Mesenchymal stem cell (in vitro differentiated cells and primary cell): ENCODE measurements around the gene CELSR1.
A peak's percentile ranks its signal among the peaks of the same experiment; 100 is the strongest.

Experiments
- DNase-seq: peaks from one replicate; pipeline ENCODE4 v3.0.0-alpha.2; 2013
- H2AFZ ChIP-seq: one replicate; pipeline ENCODE4 v1.6.1; 2013; ENCODE audit warnings: low read depth, mild to moderate bottlenecking, control low read depth, inconsistent platforms, low read length, moderate library complexity
- H2AK5ac ChIP-seq: 2 replicates; pipeline ENCODE4 v1.6.1; 2013; ENCODE audit warnings: low read length, moderate library complexity, mild to moderate bottlenecking, inconsistent platforms; ENCODE audit not compliant: severe bottlenecking
- H2BK120ac ChIP-seq: one replicate; pipeline ENCODE4 v1.6.1; 2013; ENCODE audit warnings: low read depth, mild to moderate bottlenecking, inconsistent platforms, low read length, moderate library complexity
- H2BK12ac ChIP-seq, 2 experiments: one replicate each; pipeline ENCODE4 v1.6.1; 2013; ENCODE audit warnings: inconsistent platforms in 2 of 2, low read length in 2 of 2, mild to moderate bottlenecking in 2 of 2, moderate library complexity in 2 of 2, control low read depth in 1 of 2
- H2BK15ac ChIP-seq: one replicate; pipeline ENCODE4 v1.6.1; 2013; ENCODE audit warnings: mild to moderate bottlenecking, low read depth, inconsistent platforms; ENCODE audit not compliant: poor library complexity, severe bottlenecking
- H2BK5ac ChIP-seq: 2 replicates; pipeline ENCODE4 v1.6.1; 2013; ENCODE audit warnings: low read depth, mild to moderate bottlenecking, low read length, control low read depth, inconsistent platforms; ENCODE audit not compliant: poor library complexity, severe bottlenecking
- H3K14ac ChIP-seq, 2 experiments: one replicate each; pipeline ENCODE4 v1.6.1; 2013; ENCODE audit warnings: inconsistent platforms in 2 of 2, low read length in 2 of 2, control low read depth in 1 of 2, mild to moderate bottlenecking in 1 of 2, moderate library complexity in 1 of 2
- H3K18ac ChIP-seq, 2 experiments: one replicate each; pipeline ENCODE4 v1.6.1; 2013; ENCODE audit warnings: inconsistent platforms in 2 of 2, low read length in 2 of 2, control low read depth in 1 of 2, low read depth in 1 of 2, mild to moderate bottlenecking in 1 of 2
- H3K23ac ChIP-seq, 2 experiments: one replicate each; pipeline ENCODE4 v1.6.1; 2013; ENCODE audit warnings: inconsistent platforms in 2 of 2, low read length in 2 of 2, mild to moderate bottlenecking in 2 of 2, moderate library complexity in 2 of 2, control low read depth in 1 of 2
- H3K27ac ChIP-seq: 2 replicates; pipeline ENCODE4 v1.5.1; 2013; ENCODE audit warnings: mild to moderate bottlenecking, moderate library complexity, low read length, control low read depth, inconsistent platforms; ENCODE audit not compliant: poor library complexity, severe bottlenecking
- H3K27me3 ChIP-seq, 2 experiments: 2 replicates each; pipeline versions ENCODE4 v1.6.1 to v1.7.0; 2013; ENCODE audit warnings: low read length in 2 of 2, mild to moderate bottlenecking in 2 of 2, moderate library complexity in 2 of 2, control low read depth in 1 of 2, inconsistent platforms in 1 of 2; ENCODE audit not compliant: control insufficient read depth in 1 of 2, insufficient read depth in 1 of 2
- H3K36me3 ChIP-seq, 2 experiments: 2 replicates each; pipeline versions ENCODE4 v1.6.1 to v1.7.0; 2013; ENCODE audit warnings: low read length in 2 of 2, control low read depth in 1 of 2, inconsistent platforms in 1 of 2, low read depth in 1 of 2, mild to moderate bottlenecking in 1 of 2; ENCODE audit not compliant: insufficient read depth in 2 of 2, control insufficient read depth in 1 of 2
- H3K4ac ChIP-seq, 2 experiments: one replicate each; pipeline ENCODE4 v1.6.1; 2013; ENCODE audit warnings: inconsistent platforms in 2 of 2, low read length in 2 of 2, mild to moderate bottlenecking in 2 of 2, moderate library complexity in 2 of 2, control low read depth in 1 of 2, low read depth in 1 of 2
- H3K4me1 ChIP-seq: 2 replicates; pipeline ENCODE4 v1.6.1; 2013; ENCODE audit warnings: low read depth, low read length, control low read depth; ENCODE audit not compliant: control insufficient read depth, insufficient read depth
- H3K4me2 ChIP-seq: 2 replicates; pipeline ENCODE4 v1.6.1; 2013; ENCODE audit warnings: low read length, mild to moderate bottlenecking, inconsistent platforms; ENCODE audit not compliant: poor library complexity, severe bottlenecking
- H3K4me3 ChIP-seq, 2 experiments: 2 replicates each; pipeline versions ENCODE4 v1.5.1 to v1.7.0; 2013; ENCODE audit warnings: low read length in 2 of 2, mild to moderate bottlenecking in 2 of 2, control low read depth in 1 of 2, low read depth in 1 of 2; ENCODE audit not compliant: insufficient read depth in 1 of 2
- H3K79me1 ChIP-seq: replicated peaks from 2 replicates; pipeline ENCODE4 v1.6.1; 2013; ENCODE audit warnings: mild to moderate bottlenecking, control low read depth, low read length, inconsistent platforms; ENCODE audit not compliant: poor library complexity, severe bottlenecking
- H3K9ac ChIP-seq: 2 replicates; pipeline ENCODE4 v1.7.0; 2013; ENCODE audit warnings: mild to moderate bottlenecking, low read length, moderate library complexity
- H3K9me3 ChIP-seq: 2 replicates; pipeline ENCODE4 v1.7.0; 2013; ENCODE audit warnings: mild to moderate bottlenecking, low read length; ENCODE audit not compliant: control insufficient read depth
- H4K8ac ChIP-seq: one replicate; pipeline ENCODE4 v1.6.1; 2013; ENCODE audit warnings: inconsistent platforms, mild to moderate bottlenecking, low read length, moderate library complexity
- H4K91ac ChIP-seq: one replicate; pipeline ENCODE4 v1.6.1; 2013; ENCODE audit warnings: mild to moderate bottlenecking, low read length, inconsistent platforms
- WGBS: methylation state at CpG from one replicate; pipeline ENCODE4 v1.1.7; 2013; ENCODE audit warnings: mixed read lengths; 5-methylcytosine and 5-hydroxymethylcytosine counted together

The CELSR1 gene

DNA sequence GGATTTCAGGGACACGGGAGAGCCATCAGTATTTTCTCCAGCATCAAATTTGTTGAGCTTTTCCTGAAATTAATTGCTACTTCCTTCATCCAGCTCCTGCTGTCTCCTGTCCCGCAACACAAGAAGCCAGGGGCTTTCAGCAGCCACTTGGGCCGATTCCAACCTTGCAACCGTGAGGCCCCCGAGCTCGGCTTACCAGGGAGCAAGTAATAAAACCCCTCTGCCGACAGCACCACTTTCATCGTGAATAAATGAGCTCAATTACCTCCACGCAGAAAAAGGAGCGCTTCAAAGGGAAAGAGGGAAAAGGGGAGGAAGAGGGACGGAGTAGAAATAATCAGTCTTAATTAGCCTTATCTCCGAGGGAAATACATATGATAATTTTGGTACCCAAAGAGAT, 76.6 kb downstream of the CELSR1 start:
- Histone ChIP-seq H2AK5ac (no peak overlapping the region), H2BK120ac (no peak overlapping the region), H3K4me2 (no peak overlapping the region), H3K4ac (no peak overlapping the region), H4K8ac (no peak overlapping the region), H2BK5ac (no peak overlapping the region), H3K27ac (no peak overlapping the region), H3K27me3 (peaks cover 0 to 55% of the 10 kb centered on the region in 2 experiments), H3K23ac (no peak overlapping the region), H3K9me3 (no peaks in the 10 kb centered on the region), H3K79me1 (peaks cover 40% of the 10 kb centered on the region), H3K4me1 (peaks cover 47% of the 10 kb centered on the region), H3K9ac (no peak overlapping the region), H2BK15ac (no peak overlapping the region), H4K91ac (no peak overlapping the region), H2AFZ (no peak overlapping the region), H3K14ac (no peak overlapping the region), H3K36me3 (peaks cover 0 to 27% of the 10 kb centered on the region in 2 experiments), H2BK12ac (no peak overlapping the region), H3K18ac (no peak overlapping the region), H3K4me3 (no peak overlapping the region)
- DNase-seq, result no peak
- 78% methylated on average over 7 of the region's 12 CpGs for WGBS

DNA sequence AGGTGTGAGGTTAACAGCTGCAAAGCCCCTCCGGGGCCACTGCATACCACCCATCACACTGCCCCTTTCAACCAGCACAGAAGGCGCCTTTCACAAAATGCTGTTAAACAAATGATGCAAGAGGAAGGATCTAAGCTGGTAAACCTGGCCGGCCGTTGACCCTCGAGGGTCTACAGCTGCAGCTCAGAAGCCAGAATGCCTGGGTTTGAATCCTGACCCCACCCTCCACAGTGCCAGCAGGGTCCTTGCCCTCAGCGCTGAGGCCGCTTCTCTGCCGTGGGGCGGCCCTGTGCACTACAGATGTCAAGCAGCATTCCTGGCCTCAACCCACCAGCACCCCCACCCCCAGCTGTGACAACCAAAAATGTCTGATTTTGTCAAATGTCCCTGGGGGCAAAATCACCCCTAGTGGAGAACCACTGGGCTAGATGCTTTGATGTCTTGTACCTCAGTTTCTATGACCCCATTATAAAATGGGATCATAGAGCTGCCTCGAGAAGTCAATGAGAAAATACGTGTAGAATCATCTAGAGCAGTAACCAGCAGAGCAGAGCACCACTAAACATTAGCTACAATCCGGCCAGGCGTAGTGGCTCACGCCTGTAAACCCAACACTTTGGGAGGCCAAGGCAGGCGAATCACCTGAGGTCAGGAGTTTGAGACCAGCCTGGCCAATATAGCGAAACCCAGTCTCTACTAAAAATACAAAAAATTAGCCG, 77.9 kb downstream of the CELSR1 start:
- H3K27me3 ChIP-seq, result peaks cover 0 to 56% of the 10 kb centered on the region in 2 experiments
- no peak overlapping the region for H4K8ac ChIP-seq
- no peak overlapping the region for H2AFZ ChIP-seq
- no peak for DNase-seq
- H3K36me3 ChIP-seq, result peaks cover 0 to 30% of the 10 kb centered on the region in 2 experiments
- no peaks in the 10 kb centered on the region for H3K9me3 ChIP-seq
- no peak overlapping the region for H3K4me3 ChIP-seq
- H2BK15ac ChIP-seq, result no peak overlapping the region
- H2BK5ac ChIP-seq, result no peak overlapping the region
- no peak overlapping the region for H2BK12ac ChIP-seq
- WGBS, result 94% methylated on average over 17 of the region's 17 CpGs
- no peak overlapping the region for H2AK5ac ChIP-seq
- peaks cover 36% of the 10 kb centered on the region for H3K79me1 ChIP-seq
- H3K18ac ChIP-seq, result no peak overlapping the region
- no peak overlapping the region for H3K27ac ChIP-seq
- no peak overlapping the region for H3K4me2 ChIP-seq
- H3K4me1 ChIP-seq, result peaks cover 45% of the 10 kb centered on the region
- H3K23ac ChIP-seq, result no peak overlapping the region
- H2BK120ac ChIP-seq, result no peak overlapping the region
- H3K14ac ChIP-seq, result no peak overlapping the region
- no peak overlapping the region for H3K4ac ChIP-seq
- H3K9ac ChIP-seq, result no peak overlapping the region
- no peak overlapping the region for H4K91ac ChIP-seq

DNA sequence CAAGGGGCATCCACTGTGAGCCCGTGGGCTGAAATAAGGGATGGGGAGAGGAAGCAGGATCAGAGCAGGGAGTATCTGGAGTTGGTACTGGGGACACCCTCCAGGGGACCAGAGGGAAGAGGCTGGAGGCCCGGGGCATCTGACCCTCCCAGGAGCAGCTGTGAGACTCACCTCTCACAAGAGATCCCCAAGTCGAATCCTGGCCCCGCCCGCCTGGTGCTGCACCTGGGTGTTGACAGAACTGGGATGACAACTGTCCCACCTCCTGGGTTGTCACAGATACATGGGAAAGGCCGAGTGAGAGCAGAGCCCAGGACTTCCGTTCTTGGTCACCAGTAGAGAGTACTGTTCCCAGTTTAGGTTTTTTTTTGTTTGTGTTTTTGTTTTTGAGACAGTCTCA, 78.9 kb downstream of the CELSR1 start:
- 89% methylated on average over 7 of the region's 7 CpGs for WGBS

DNA sequence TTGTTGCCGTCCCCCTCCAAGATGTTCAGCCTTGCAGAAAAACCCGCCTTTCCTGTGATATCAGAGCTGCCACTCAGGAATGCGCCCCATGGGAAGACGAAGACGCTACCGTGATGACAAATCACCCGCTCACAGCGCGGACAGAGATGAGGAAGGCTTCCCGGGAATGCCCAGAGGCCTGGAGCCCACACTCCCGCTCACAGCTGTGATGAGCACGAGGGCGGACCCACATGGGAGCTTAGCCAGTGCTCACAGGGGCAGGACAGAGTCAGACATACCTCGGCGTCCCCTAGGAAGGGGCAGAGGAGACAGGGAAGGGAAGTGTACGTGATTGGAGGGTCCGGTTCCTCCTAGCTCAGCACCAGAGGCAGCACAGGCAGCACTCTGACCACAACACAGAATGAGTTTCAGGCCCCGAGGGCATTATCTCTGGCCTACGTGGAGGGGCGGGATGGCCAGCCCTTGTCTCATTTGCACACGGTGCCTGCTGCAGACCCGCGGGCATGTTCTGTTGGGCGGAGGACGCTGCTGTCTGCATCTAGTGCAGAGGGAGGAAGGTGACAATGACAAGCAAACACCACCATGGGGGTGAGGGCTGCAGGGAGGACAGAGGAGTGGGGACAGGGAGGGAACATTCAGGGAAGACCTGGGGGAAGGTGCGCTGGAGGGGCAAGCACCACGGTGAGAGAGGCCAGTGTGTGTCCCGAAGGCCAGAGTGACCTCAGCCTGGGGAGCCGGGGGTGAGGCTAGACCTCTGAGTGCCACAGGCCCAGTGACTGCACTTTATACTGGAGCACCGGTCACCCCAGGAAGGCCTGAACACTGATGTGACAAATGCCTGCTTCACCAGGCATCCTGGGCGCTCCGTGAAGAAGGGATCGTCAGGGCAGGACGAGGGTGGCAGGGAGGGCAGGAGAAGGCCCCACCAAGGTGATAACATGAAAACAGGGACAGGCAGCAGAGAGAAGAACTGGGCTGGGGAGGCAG, 79.6 kb downstream of the CELSR1 start:
- Histone ChIP-seq H2BK12ac (no peak overlapping the region), H3K9me3 (no peaks in the 10 kb centered on the region), H3K4ac (no peak overlapping the region), H4K91ac (no peak overlapping the region), H3K4me1 (peaks cover 50% of the 10 kb centered on the region), H2BK5ac (no peak overlapping the region), H4K8ac (no peak overlapping the region), H2BK15ac (no peak overlapping the region), H3K4me2 (peak overlapping the region; percentile 11), H3K27me3 (peaks cover 0 to 66% of the 10 kb centered on the region in 2 experiments), H3K79me1 (peaks cover 40% of the 10 kb centered on the region), H3K18ac (no peak overlapping the region), H2BK120ac (no peak overlapping the region), H3K14ac (no peak overlapping the region), H3K23ac (no peak overlapping the region), H3K27ac (peak overlapping the region; percentile 47), H3K9ac (no peak overlapping the region), H3K36me3 (peaks cover 0 to 22% of the 10 kb centered on the region in 2 experiments), H3K4me3 (no peak overlapping the region), H2AFZ (no peak overlapping the region), H2AK5ac (peak overlapping the region; percentile 19)
- peak; percentile 15 for DNase-seq
- 71% methylated on average over 34 of the region's 34 CpGs for WGBS

More for the DNA sequence above, 78.9 kb downstream of the CELSR1 start:
- Histone ChIP-seq H2BK12ac (no peak overlapping the region), H2BK120ac (no peak overlapping the region), H3K4me3 (no peak overlapping the region), H2AFZ (no peak overlapping the region), H3K23ac (no peak overlapping the region), H2BK15ac (no peak overlapping the region), H3K27ac (no peak overlapping the region), H3K4me1 (peaks cover 46% of the 10 kb centered on the region), H3K4ac (no peak overlapping the region), H3K14ac (no peak overlapping the region), H3K9ac (no peak overlapping the region), H3K18ac (no peak overlapping the region), H3K36me3 (peaks cover 0 to 22% of the 10 kb centered on the region in 2 experiments), H3K9me3 (no peaks in the 10 kb centered on the region), H4K8ac (no peak overlapping the region), H4K91ac (no peak overlapping the region), H3K27me3 (peaks cover 0 to 60% of the 10 kb centered on the region in 2 experiments), H3K79me1 (peaks cover 34% of the 10 kb centered on the region), H3K4me2 (no peak overlapping the region), H2AK5ac (peak overlapping the region; percentile 19), H2BK5ac (no peak overlapping the region)
- no peak for DNase-seq
